Testis (tissue), 2 donors: Measurements from ENCODE around the gene TENT4A.

Experiments
- POLR2A ChIP-seq: fragments of 450-650 bp; IDR thresholded peaks from one replicate; pipeline ENCODE4 v1.6.1; 2017; ENCODE audit warnings: antibody characterized with exemption, mild to moderate bottlenecking, moderate library complexity
- TF ChIP-seq, protein P1 (sequence below), 3 experiments: fragments of 450-650 bp in 2 of 3; fragments of 200-600 bp in 1 of 3; sonication (generic) in 1 of 3; IDR thresholded peaks; one replicate each; pipeline ENCODE4 v1.5.1; 2016 to 2019; ENCODE audit warnings: antibody characterized with exemption in 3 of 3, mild to moderate bottlenecking in 2 of 3, moderate library complexity in 1 of 3

DNA sequence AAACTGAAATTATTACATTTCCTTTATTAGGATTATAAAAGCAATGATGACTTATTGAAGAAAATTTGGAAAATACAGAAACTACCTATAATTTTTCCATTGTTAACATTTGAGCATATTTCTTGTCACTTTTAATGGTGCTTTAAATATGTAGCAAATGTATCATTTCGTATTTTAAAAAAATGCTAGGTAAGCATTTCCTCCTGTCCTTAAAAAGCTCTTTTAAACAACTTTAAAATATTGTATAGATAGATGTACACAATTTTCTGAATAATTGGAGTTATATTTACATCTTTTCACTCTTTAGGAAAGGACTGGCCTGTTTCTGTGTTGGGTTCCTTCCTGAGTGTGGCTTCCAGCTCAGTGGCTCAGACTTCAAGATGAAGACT is 15.6 kb downstream of the TENT4A start:
- TF ChIP-seq, protein P1, sequence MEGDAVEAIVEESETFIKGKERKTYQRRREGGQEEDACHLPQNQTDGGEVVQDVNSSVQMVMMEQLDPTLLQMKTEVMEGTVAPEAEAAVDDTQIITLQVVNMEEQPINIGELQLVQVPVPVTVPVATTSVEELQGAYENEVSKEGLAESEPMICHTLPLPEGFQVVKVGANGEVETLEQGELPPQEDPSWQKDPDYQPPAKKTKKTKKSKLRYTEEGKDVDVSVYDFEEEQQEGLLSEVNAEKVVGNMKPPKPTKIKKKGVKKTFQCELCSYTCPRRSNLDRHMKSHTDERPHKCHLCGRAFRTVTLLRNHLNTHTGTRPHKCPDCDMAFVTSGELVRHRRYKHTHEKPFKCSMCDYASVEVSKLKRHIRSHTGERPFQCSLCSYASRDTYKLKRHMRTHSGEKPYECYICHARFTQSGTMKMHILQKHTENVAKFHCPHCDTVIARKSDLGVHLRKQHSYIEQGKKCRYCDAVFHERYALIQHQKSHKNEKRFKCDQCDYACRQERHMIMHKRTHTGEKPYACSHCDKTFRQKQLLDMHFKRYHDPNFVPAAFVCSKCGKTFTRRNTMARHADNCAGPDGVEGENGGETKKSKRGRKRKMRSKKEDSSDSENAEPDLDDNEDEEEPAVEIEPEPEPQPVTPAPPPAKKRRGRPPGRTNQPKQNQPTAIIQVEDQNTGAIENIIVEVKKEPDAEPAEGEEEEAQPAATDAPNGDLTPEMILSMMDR (IDR thresholded peaks at IDR 0.05): no peak
- no peak for TF ChIP-seq POLR2A
